Lung (tissue), 12 donors: ENCODE results near the gene MATK. TPM values are rescaled to one million over a fixed set of nuclear protein-coding genes. Genes with fewer than 3 reads are reported as not detected.

Experiments used
- ATAC-seq: fragments of 200-7000 bp; cut with Tn5 transposase; one replicate; pipeline ENCODE4 v1.9.1; 2020; ENCODE audit warnings: moderate number of reproducible peaks; ENCODE audit not compliant: insufficient read depth, low FRiP score
- DNase-seq, 3 donors: peaks; one replicate each; pipeline ENCODE4 v3.0.0-alpha.2; 2013 to 2017
- H3K27ac ChIP-seq, 2 donors: one replicate each; pipeline ENCODE4 v1.5.1; 2013; ENCODE audit warnings: mild to moderate bottlenecking in 2 of 2, moderate library complexity in 2 of 2, control low read depth in 1 of 2, inconsistent platforms in 1 of 2, low read depth in 1 of 2, low read length in 1 of 2
- H3K27me3 ChIP-seq, 3 donors: one replicate each; pipeline ENCODE4 v1.5.1; 2013; ENCODE audit warnings: low read length in 2 of 3; ENCODE audit not compliant: control insufficient read depth in 3 of 3, insufficient read depth in 3 of 3
- H3K36me3 ChIP-seq, 4 donors: one replicate each; pipeline ENCODE4 v1.5.1; 2013; ENCODE audit warnings: low read length in 4 of 4, mild to moderate bottlenecking in 1 of 4, moderate library complexity in 1 of 4; ENCODE audit not compliant: control insufficient read depth in 4 of 4, insufficient read depth in 4 of 4
- H3K4me1 ChIP-seq, 5 donors: one replicate each; pipeline ENCODE4 v1.5.1; 2013; ENCODE audit warnings: low read length in 5 of 5, mild to moderate bottlenecking in 2 of 5, moderate library complexity in 1 of 5; ENCODE audit not compliant: control insufficient read depth in 5 of 5, insufficient read depth in 5 of 5
- H3K4me3 ChIP-seq: one replicate; pipeline ENCODE4 v1.5.1; 2013; ENCODE audit warnings: mild to moderate bottlenecking, control low read depth, moderate library complexity
- H3K9ac ChIP-seq, 2 donors: one replicate each; pipeline ENCODE4 v1.5.1; 2013; ENCODE audit warnings: low read length in 2 of 2, control low read depth in 1 of 2; ENCODE audit not compliant: insufficient read depth in 1 of 2
- H3K9me3 ChIP-seq, 4 donors: one replicate each; pipeline ENCODE4 v1.5.1; 2013; ENCODE audit warnings: low read length in 3 of 4, mild to moderate bottlenecking in 1 of 4, moderate library complexity in 1 of 4; ENCODE audit not compliant: control insufficient read depth in 4 of 4, insufficient read depth in 3 of 4
- CTCF ChIP-seq: IDR thresholded peaks from 2 replicates; pipeline ENCODE4 v1.5.1; 2012; ENCODE audit warnings: mild to moderate bottlenecking; ENCODE audit errors: control extremely low read depth, extremely low read depth
- WGBS, 2 donors: extraction: QIAGEN DNeasy Blood & Tissue Kit; methylation state at CpG; one replicate each; pipeline ENCODE4 v1.1.7; 2013; 5-methylcytosine and 5-hydroxymethylcytosine counted together
- polyA plus RNA-seq, 2 donors: library from polyadenylated mRNA; stranded (reverse); fragments of 200-250 nt; gene quantifications; one replicate each; pipeline ENCODE4 v1.2.1, GENCODE V29; 2013
- total RNA-seq, 2 donors: library from RNA; depleted of rRNA in 1 of 2; stranded (reverse); fragments of >200 nt in 1 of 2; gene quantifications; one replicate each; pipeline ENCODE4 v1.2.1, GENCODE V29; 2014 to 2021
- donor health status: control.
- donor health status: control.
- donor health status: Bipolar disorder and iron deficiency.
- donor health status: healthy.
- donor health status: DM: yes; HTN: yes; CAD: no.

The MATK gene
- total and polyA plus RNA-seq, 4 donors = 3.8 to 20.0 (median 6.3) TPM

- TF ChIP-seq CTCF = no peak
- ATAC-seq = no peak
Observed at GRCh38 chr19:3825286-3825956, 39.2 kb upstream of the MATK start.

GRCh38 chr19:3823350-3823713 is 37.2 kb upstream of the MATK start:
- H3K9me3 ChIP-seq = no peaks in the 10 kb centered on the region
- no peaks in the 10 kb centered on the region for H3K27me3 ChIP-seq
- DNase-seq (no peak), ATAC-seq (no peak)
- H3K4me3 ChIP-seq = no peak overlapping the region
- H3K4me1 ChIP-seq = peaks cover 0 to 4% (median 0%) of the 10 kb centered on the region in 5 donors
- no peak overlapping the region for H3K27ac ChIP-seq
- 85 to 86% methylated on average over 9 to 10 of the region's 10 CpGs for WGBS, 2 donors
- no peaks in the 10 kb centered on the region for H3K36me3 ChIP-seq
- no peak for TF ChIP-seq CTCF
- no peak overlapping the region for H3K9ac ChIP-seq

More at GRCh38 chr19:3825286-3825956, 39.2 kb upstream of the MATK start:
- H3K9ac ChIP-seq = no peak overlapping the region
- H3K4me1 ChIP-seq = no peaks in the 10 kb centered on the region
- DNase-seq = no peak
- no peaks in the 10 kb centered on the region for H3K36me3 ChIP-seq
- H3K27ac ChIP-seq = no peak overlapping the region
- no peaks in the 10 kb centered on the region for H3K9me3 ChIP-seq
- no peak overlapping the region for H3K4me3 ChIP-seq
- 67 to 83% methylated on average over 32 of the region's 32 CpGs for WGBS, 2 donors
- H3K27me3 ChIP-seq = no peaks in the 10 kb centered on the region

GRCh38 chr19:3822683-3823349 is 36.6 kb upstream of the MATK start:
- H3K9ac ChIP-seq = no peak overlapping the region
- H3K27me3 ChIP-seq = no peaks in the 10 kb centered on the region
- WGBS, 2 donors = 90 to 95% methylated on average over 23 to 26 of the region's 26 CpGs
- no peak overlapping the region for H3K4me3 ChIP-seq
- no peak overlapping the region for H3K27ac ChIP-seq
- no peaks in the 10 kb centered on the region for H3K9me3 ChIP-seq
- TF ChIP-seq CTCF = no peak
- DNase-seq = no peak
- ATAC-seq = no peak
- peaks cover 0 to 6% (median 0%) of the 10 kb centered on the region in 5 donors for H3K4me1 ChIP-seq
- no peaks in the 10 kb centered on the region for H3K36me3 ChIP-seq
